Activated T-cell treated with anti-CD3 and anti-CD28 coated beads, Interleukin-2, amount 50 U/mL, for 72 hours (primary cell): ENCODE results near the gene THEM5. TPM values are rescaled to one million over a fixed set of nuclear protein-coding genes. Genes with fewer than 3 reads are reported as not detected.
"Not testable (repeated sequence)": the region's sequence is repeated elsewhere in the genome, so short reads cannot be mapped to it uniquely, and the experiment has no call there.

Experiments used
- ATAC-seq, 2 donors: fragments of 150-1000 bp; cut with Tn5 transposase; replicated peaks in 1 of 2; 2 replicates each; pipeline ENCODE4 v1.10.0; 2021; ENCODE audit warnings: moderate library complexity in 2 of 2, mild to moderate bottlenecking in 1 of 2
- DNase-seq, 2 donors: peaks; one replicate each; pipeline ENCODE4 v3.0.0; 2021 to 2022; ENCODE audit warnings: mixed read lengths in 1 of 2
- H3K27ac Mint-ChIP-seq: one replicate; pipeline ENCODE4 v1.8.0; 2022; ENCODE audit warnings: mild to moderate bottlenecking, moderate library complexity, mixed read lengths
- H3K27me3 Mint-ChIP-seq: one replicate; pipeline ENCODE4 v1.8.0; 2022; ENCODE audit warnings: low read depth, mixed read lengths
- H3K36me3 Mint-ChIP-seq, 2 donors: one replicate each; pipeline ENCODE4 v1.8.0; 2022; ENCODE audit warnings: mixed read lengths in 2 of 2, mild to moderate bottlenecking in 1 of 2; ENCODE audit not compliant: insufficient read depth in 2 of 2
- H3K4me1 Mint-ChIP-seq: one replicate; pipeline ENCODE4 v1.8.0; 2022; ENCODE audit warnings: low read depth, mixed read lengths
- H3K4me3 Mint-ChIP-seq, 2 donors: one replicate each; pipeline ENCODE4 v1.8.0; 2022; ENCODE audit warnings: mild to moderate bottlenecking in 2 of 2, mixed read lengths in 2 of 2, moderate library complexity in 2 of 2
- H3K9me3 Mint-ChIP-seq, 2 donors: one replicate each; pipeline ENCODE4 v1.8.0; 2022; ENCODE audit warnings: mixed read lengths in 2 of 2
- total RNA-seq, 2 donors: library from RNA; stranded (reverse); gene quantifications; one replicate each; pipeline ENCODE4 v1.2.3, GENCODE V29; 2022

THEM5 gene
- total RNA-seq, 2 donors from 2014 or later = 0.25 TPM; not detected in 1

- DNase-seq, ATAC-seq, H3K27ac Mint-ChIP-seq: not testable (repeated sequence)
Measured at GRCh38 chr1:151883898-151884297, 30.4 kb upstream of the THEM5 start.

DNA sequence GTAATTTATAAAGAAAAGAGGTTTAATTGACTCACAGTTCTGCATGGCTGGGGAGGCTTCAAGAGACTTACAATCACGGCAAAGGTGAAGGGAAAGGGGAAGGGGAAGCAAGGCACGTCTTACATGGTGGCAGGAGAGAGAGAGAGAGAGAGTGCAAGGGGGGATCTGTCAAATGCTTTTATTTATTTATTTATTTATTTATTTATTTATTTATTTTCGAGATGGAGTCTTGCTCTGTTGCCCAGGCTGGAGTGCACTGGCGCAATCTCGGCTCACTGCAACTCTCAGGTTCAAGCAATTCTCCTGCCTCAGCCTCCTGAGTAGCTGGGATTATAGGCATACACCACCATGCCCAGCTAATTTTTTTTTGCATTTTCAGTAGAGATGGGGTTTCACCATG, 29.4 kb upstream of the THEM5 start:
- not testable (repeated sequence) for H3K27ac Mint-ChIP-seq

More at GRCh38 chr1:151883898-151884297, 30.4 kb upstream of the THEM5 start:
- not testable (repeated sequence) for H3K27me3 Mint-ChIP-seq, H3K4me1 Mint-ChIP-seq, H3K4me3 Mint-ChIP-seq, H3K9me3 Mint-ChIP-seq
- H3K36me3 Mint-ChIP-seq = peaks cover 3 to 20% of the 10 kb centered on the region in 2 donors

DNA sequence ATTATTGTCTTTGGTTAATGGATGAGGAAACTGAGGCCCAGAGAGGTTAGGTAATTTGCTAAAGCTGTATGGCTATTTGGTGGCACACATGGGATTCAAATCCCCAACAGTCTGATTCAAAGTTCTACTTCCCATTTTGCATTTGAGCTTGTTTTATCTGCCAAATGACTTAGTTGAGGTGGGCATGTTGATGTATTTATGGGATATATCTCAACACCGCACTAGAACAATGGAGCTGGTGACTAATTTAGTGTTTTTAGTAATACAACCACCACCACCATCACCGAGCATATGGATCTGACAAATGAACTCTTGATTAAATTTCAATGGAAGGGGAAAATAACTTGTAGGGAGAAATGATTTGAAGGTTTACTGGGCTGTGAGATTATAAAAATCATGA, 29.0 kb upstream of the THEM5 start:
- H3K9me3 Mint-ChIP-seq = no peaks in the 10 kb centered on the region
- no peak overlapping the region for H3K27ac Mint-ChIP-seq
- no peak for DNase-seq
- ATAC-seq = no peak
- H3K4me3 Mint-ChIP-seq = no peak overlapping the region
- peaks cover 9% of the 10 kb centered on the region for H3K4me1 Mint-ChIP-seq
- no peaks in the 10 kb centered on the region for H3K27me3 Mint-ChIP-seq
- H3K36me3 Mint-ChIP-seq = peaks cover 3 to 14% of the 10 kb centered on the region in 2 donors

More for the DNA sequence above, 29.4 kb upstream of the THEM5 start:
- H3K36me3 Mint-ChIP-seq = peaks cover 3 to 16% of the 10 kb centered on the region in 2 donors
- H3K27me3 Mint-ChIP-seq, DNase-seq, H3K4me3 Mint-ChIP-seq, H3K4me1 Mint-ChIP-seq, ATAC-seq, H3K9me3 Mint-ChIP-seq: not testable (repeated sequence)

GRCh38 chr1:151881479-151881878, 28.0 kb upstream of the THEM5 start:
- no peak for DNase-seq
- peaks cover 9% of the 10 kb centered on the region for H3K4me1 Mint-ChIP-seq

DNA sequence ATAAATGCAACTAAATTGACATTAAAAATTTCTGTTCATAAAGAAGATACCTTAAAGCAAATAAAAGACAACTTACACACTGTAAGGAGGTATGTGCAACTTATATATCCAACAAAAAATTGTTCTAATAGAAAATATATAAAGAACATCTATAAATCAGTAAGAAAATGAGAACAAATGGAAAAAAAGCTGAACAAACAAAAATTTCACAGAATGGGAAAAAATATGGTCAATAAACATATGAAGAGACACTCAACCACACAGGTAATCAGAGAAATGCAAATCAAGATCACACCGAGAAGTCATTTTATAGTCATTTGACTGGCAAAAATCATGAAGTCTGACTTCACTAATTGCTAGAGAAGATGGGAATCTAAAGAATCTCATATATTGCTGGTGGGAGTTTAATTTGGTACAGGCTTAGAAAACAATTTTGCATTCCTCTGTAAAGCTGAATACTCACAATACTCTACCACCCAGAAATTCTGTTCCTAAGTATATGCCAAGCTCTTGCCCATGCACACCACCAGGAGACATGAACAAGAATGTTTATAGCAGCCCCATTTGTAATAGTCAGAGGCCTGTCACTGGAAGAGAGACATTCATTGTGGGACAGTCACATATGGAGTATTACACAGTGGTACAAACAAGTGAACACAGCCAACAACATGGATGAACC, 22.0 kb upstream of the THEM5 start:
- Mint-ChIP-seq H3K36me3 (peaks cover 0 to 12% of the 10 kb centered on the region in 2 donors), H3K27me3 (no peaks in the 10 kb centered on the region), H3K4me1 (peaks cover 14% of the 10 kb centered on the region), H3K9me3 (no peaks in the 10 kb centered on the region), H3K4me3 (no peak overlapping the region), H3K27ac (no peak overlapping the region)
- DNase-seq (no peak), ATAC-seq (no peak)

More at GRCh38 chr1:151881479-151881878, 28.0 kb upstream of the THEM5 start:
- no peak overlapping the region for H3K4me3 Mint-ChIP-seq
- ATAC-seq = no peak
- H3K9me3 Mint-ChIP-seq = no peaks in the 10 kb centered on the region
- no peaks in the 10 kb centered on the region for H3K27me3 Mint-ChIP-seq
- peaks cover under 1 to 9% of the 10 kb centered on the region in 2 donors for H3K36me3 Mint-ChIP-seq
- H3K27ac Mint-ChIP-seq = peak overlapping the region; percentile 8

DNA sequence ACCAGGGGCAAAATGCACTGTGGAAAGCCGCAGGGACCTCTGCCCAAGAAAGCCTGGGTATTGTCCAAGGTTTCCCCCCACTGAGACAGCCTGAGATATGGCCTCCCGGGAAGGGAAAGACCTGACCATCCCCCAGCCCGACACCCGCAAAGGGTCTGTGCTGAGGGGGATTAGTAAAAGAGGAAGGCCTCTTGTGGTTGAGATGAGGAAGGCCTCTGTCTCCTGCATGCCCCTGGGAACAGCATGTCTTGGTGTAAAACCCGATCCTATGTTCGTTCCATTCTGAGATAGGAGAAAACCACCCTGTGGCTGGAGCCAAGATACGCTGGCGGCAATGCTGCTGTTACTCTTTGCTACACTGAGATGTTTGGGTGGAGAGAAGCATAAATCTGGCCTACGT, 19.3 kb upstream of the THEM5 start:
- H3K27ac Mint-ChIP-seq, H3K27me3 Mint-ChIP-seq, H3K9me3 Mint-ChIP-seq, H3K4me3 Mint-ChIP-seq, ATAC-seq, DNase-seq: not testable (repeated sequence)
- Mint-ChIP-seq H3K36me3 (peaks cover 0 to 11% of the 10 kb centered on the region in 2 donors), H3K4me1 (peaks cover 17% of the 10 kb centered on the region)

GRCh38 chr1:151871284-151872030, 17.9 kb upstream of the THEM5 start:
- no peak for ATAC-seq
- no peak for DNase-seq
- Mint-ChIP-seq H3K4me3 (no peak overlapping the region), H3K4me1 (peaks cover 21% of the 10 kb centered on the region), H3K9me3 (no peaks in the 10 kb centered on the region), H3K27me3 (no peaks in the 10 kb centered on the region), H3K27ac (peak overlapping the region; percentile 60), H3K36me3 (peaks cover 0 to 11% of the 10 kb centered on the region in 2 donors)

- Mint-ChIP-seq H3K27ac (peak overlapping the region; percentile 18), H3K27me3 (no peaks in the 10 kb centered on the region), H3K4me3 (no peak overlapping the region), H3K9me3 (no peaks in the 10 kb centered on the region), H3K4me1 (peaks cover 13% of the 10 kb centered on the region), H3K36me3 (peaks cover 0 to 2% of the 10 kb centered on the region in 2 donors)
- ATAC-seq (no peak), DNase-seq (no peak)
Measured at GRCh38 chr1:151868486-151868885, 15.0 kb upstream of the THEM5 start.

DNA sequence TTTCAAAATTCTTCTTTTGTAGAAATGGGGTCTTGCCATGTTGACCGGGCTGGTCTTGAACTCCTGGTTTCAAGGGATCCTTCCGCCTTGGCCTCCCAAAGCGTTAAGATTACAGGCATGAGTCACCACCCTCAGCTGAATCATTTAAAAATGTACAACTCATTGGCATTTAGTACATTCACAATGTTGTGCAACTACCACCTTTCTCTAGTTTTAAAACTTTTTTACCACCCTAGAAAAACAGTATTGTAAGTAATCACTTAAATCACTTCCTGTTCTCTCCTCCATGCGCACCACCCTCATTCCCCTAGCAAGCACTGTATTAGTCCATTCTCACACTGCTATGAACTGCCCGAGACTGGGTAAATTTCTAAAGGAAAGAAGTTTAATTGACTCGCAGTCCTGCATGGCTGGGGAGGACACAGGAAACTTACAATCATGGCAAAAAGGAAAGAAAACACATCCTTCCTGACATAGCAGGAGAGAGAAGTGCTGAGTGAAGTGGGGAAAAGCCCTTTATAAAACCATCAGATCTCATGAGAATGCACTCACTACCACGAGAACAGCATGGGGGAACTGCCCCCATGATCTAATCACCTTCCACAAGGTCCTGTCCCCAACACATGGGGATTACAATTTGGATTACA, 14.4 kb upstream of the THEM5 start:
- DNase-seq = peak; percentile 27 to 29
- H3K36me3 Mint-ChIP-seq = no peaks in the 10 kb centered on the region
- H3K27me3 Mint-ChIP-seq = no peaks in the 10 kb centered on the region
- peak overlapping the region; percentile 85 for H3K27ac Mint-ChIP-seq
- H3K4me1 Mint-ChIP-seq = peaks cover 13% of the 10 kb centered on the region
- peak overlapping the region in 1 of 2 donors; percentile 4 for H3K4me3 Mint-ChIP-seq
- H3K9me3 Mint-ChIP-seq = no peaks in the 10 kb centered on the region
- peak; percentile 70 to 82 for ATAC-seq

DNA sequence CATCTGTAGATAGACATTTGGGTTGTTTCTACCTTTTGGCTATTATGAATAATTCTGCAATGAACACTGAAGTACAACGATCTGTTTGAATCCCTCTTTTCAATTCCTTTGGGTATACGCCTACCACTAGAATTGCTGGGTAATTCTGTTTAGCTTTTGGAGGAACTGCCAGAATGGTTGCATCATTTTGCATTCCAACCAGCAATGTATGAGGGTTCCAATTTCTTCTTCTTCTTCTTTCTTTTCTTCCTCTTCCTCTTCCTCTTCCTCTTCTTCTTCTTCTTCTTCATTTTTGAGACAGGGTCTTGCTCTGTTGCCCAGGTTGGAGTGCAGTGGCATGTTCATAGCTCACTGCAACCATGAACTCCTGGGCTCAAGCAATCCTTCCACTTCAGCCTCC, 13.8 kb upstream of the THEM5 start:
- Mint-ChIP-seq H3K36me3 (no peaks in the 10 kb centered on the region), H3K4me1 (peaks cover 13% of the 10 kb centered on the region), H3K9me3 (no peaks in the 10 kb centered on the region), H3K27me3 (no peaks in the 10 kb centered on the region), H3K27ac (peak overlapping the region; percentile 85), H3K4me3 (no peak overlapping the region)
- DNase-seq (no peak), ATAC-seq (no peak)

DNA sequence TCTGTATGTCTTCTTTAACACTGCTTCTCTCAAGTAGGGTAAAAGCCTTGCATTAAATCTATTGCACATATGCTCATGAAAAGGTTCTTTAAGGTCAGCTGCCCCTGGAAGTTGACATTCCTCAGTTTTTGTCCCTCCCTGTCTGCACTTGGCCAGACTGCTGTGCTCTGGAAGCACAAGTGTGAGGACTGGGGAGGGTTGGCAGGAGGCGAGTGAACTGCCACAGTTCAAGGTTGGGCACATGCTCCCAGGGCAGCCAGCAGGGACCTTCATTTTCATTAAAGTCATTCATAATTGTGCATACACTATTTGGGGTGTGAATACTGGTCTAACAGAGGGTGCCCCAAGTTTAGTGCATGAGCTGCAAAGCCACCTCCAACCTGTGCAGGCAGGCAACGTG, 10.9 kb upstream of the THEM5 start:
- Mint-ChIP-seq H3K4me3 (no peak overlapping the region), H3K27ac (no peak overlapping the region), H3K9me3 (no peaks in the 10 kb centered on the region), H3K36me3 (no peaks in the 10 kb centered on the region), H3K27me3 (no peaks in the 10 kb centered on the region), H3K4me1 (peaks cover 19% of the 10 kb centered on the region)
- ATAC-seq (no peak), DNase-seq (no peak)

DNA sequence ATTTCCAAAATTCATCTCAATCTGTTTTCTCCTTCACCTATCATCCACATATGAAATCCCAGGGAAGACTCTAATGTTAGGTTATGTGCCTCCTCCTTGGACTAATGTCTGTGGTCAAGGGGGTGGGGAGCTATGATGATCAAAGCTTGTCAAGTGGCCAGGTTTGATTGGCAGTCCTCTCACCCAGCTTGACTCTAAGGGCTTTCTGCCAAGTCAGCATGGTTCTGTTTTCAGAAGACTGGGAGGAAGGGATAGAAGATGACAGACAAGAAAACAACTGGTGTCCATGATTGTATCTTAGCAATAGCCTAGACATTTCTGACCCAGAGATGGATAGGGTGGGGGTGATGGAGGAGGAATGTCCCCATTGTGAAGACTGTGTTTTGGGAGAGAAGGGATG, 9.1 kb upstream of the THEM5 start:
- Mint-ChIP-seq H3K4me1 (peaks cover 10% of the 10 kb centered on the region), H3K9me3 (no peaks in the 10 kb centered on the region), H3K27ac (no peak overlapping the region), H3K36me3 (no peaks in the 10 kb centered on the region), H3K4me3 (no peak overlapping the region), H3K27me3 (no peaks in the 10 kb centered on the region)
- ATAC-seq (no peak), DNase-seq (no peak)

DNA sequence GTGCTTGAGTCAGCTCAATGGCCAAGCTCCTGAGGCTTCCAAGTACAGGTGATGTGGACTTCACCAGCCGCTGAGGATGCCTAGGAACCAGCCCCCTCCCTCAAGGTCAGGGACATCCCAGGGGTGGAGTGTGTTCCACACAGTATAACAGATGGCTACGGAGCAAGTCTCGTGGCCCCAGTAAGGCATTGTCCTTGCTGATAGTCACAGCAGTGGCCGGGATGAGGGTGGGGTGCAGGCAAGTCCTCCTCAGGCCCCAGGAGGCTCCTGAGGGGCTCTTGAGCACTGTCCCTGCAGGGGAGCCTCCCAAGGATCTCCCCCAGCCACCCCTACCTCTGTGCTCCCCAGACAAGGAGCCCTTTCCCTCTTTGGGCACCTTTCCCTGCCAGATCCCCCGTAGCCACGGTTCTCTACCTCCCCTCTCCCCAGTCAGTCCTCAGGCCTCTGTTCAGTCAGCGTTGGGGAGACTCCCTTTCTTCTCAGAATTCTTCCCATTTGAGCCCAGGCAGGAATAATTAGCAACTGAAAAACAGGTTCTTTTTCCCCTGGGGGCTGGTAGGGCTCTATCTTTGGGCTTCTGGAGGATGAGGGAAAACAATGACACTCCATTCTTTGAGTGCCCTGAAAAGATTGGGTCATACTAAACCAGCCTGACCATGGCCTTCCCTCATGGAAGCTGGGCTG, 7.1 kb upstream of the THEM5 start:
- H3K27ac Mint-ChIP-seq = no peak overlapping the region
- peak in 1 of 2 donors; percentile 11 for ATAC-seq
- no peaks in the 10 kb centered on the region for H3K9me3 Mint-ChIP-seq

More for the DNA sequence above, 7.1 kb upstream of the THEM5 start:
- H3K4me1 Mint-ChIP-seq = peaks cover 8% of the 10 kb centered on the region
- DNase-seq = no peak
- H3K27me3 Mint-ChIP-seq = no peaks in the 10 kb centered on the region
- H3K36me3 Mint-ChIP-seq = no peaks in the 10 kb centered on the region
- no peak overlapping the region for H3K4me3 Mint-ChIP-seq
